Measurements from ENCODE around the gene KIDINS220. TPM values are rescaled to one million over a fixed set of nuclear protein-coding genes. Genes with fewer than 3 reads are reported as not detected.

Gene KIDINS220
- total and polyA plus RNA-seq, 9 of the 15 experiments (the other 6 are each of a cell fraction or from before 2014, with no cell fraction given): 15.2 to 48.0 (median 34.4) TPM

DNA sequence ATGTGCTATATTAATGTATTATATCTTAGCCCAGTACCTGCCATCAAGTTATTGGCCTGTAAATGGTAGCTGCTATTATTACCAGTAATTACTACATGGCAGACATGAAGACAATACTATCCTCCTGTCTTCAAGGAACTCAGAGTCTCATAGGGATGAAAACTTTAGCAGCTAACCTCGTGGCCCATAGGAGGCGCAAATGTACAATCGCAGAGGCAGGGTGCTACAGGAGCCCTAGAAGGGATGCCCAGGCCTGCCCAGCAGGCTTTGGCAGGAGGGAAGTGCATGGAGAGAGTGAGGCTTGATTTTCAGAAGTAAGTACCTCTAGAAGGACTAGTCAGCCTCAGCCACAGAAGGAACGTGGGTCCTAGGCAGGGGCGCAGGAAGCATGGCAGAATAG lies 44.7 kb upstream of the KIDINS220 start:
- Histone ChIP-seq H3K4me1 (replicated peaks in 1 of 2; ENCODE audit: control insufficient read depth in 2 of 2, insufficient read depth in 2 of 2, low read length in 2 of 2) (no peaks in the 10 kb centered on the region), H3K9ac (ENCODE audit: insufficient read depth in 1 of 2, low read depth in 2 of 2, low read length in 2 of 2) (no peak overlapping the region), H3K27ac (ENCODE audit: extremely low read depth, low read depth, low read length) (no peak overlapping the region), H3K27me3 (ENCODE audit: control insufficient read depth in 2 of 2, insufficient read depth in 2 of 2, low read length in 2 of 2) (no peaks in the 10 kb centered on the region), H3K79me2 (ENCODE audit: control insufficient read depth, insufficient read depth, low read length) (peaks cover 3% of the 10 kb centered on the region; the same call in 1 of the 3 replicates), H3K4me3 (no peak overlapping the region), H4K20me1 (replicated peaks; ENCODE audit: control insufficient read depth, insufficient read depth, low read length) (no peaks in the 10 kb centered on the region), H3K9me1 (ENCODE audit: control insufficient read depth, insufficient read depth, low read length) (no peaks in the 10 kb centered on the region), H3K36me3 (ENCODE audit: control insufficient read depth, insufficient read depth, low read length) (peaks cover 67% of the 10 kb centered on the region), H3K9me3 (replicated peaks; ENCODE audit: control insufficient read depth, insufficient read depth, low read depth, low read length) (no peaks in the 10 kb centered on the region), H2AFZ (ENCODE audit: low read depth, low read length) (no peak overlapping the region), H3K4me2 (ENCODE audit: insufficient read depth, low read length) (no peak overlapping the region)
- intact Hi-C loops (cut with micrococcal nuclease): no loop called here
- no peak for FAIRE-seq
- ATAC-seq: peak; percentile 74
- DNase-seq (ENCODE audit: extremely low read depth in 1 of 4, low spot score in 3 of 4): peak in 2 of 4 experiments; percentile 26 to 41
- CTCF ChIA-PET (ENCODE audit: low intra/inter-chr PET ratio): no interaction called here
- TF ChIP-seq ZFP1 (CRISPR knock-in tag; IDR thresholded peaks at IDR 0.05) (no peak), TRIM24 (IDR thresholded peaks at IDR 0.05) (no peak), BRCA1 (IDR thresholded peaks at IDR 0.05) (no peak), BRCA1 (CRISPR knock-in tag; IDR thresholded peaks at IDR 0.05) (no peak), RAD21 (CRISPR knock-in tag; conservative IDR thresholded peaks at IDR 0.05 in 1 of 2, IDR thresholded peaks at IDR 0.05 in 1 of 2) (peak in 1 of 2 experiments; percentile 60; a peak in 2 of 4 replicates), MNT (conservative IDR thresholded peaks at IDR 0.05) (no peak), SMC3 (conservative IDR thresholded peaks at IDR 0.05; ENCODE audit: insufficient read depth, low read depth, low read length) (0 out of 2 replicates have a peak, but pooled peaks have one; percentile 16)
- TF ChIP-seq, protein P1, sequence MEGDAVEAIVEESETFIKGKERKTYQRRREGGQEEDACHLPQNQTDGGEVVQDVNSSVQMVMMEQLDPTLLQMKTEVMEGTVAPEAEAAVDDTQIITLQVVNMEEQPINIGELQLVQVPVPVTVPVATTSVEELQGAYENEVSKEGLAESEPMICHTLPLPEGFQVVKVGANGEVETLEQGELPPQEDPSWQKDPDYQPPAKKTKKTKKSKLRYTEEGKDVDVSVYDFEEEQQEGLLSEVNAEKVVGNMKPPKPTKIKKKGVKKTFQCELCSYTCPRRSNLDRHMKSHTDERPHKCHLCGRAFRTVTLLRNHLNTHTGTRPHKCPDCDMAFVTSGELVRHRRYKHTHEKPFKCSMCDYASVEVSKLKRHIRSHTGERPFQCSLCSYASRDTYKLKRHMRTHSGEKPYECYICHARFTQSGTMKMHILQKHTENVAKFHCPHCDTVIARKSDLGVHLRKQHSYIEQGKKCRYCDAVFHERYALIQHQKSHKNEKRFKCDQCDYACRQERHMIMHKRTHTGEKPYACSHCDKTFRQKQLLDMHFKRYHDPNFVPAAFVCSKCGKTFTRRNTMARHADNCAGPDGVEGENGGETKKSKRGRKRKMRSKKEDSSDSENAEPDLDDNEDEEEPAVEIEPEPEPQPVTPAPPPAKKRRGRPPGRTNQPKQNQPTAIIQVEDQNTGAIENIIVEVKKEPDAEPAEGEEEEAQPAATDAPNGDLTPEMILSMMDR (IDR thresholded peaks at IDR 0.05 in 2 of 3, conservative IDR thresholded peaks at IDR 0.05 in 1 of 3; ENCODE audit: insufficient read depth in 2 of 3, low read depth in 1 of 3, low read length in 3 of 3): peak; percentile 44 to 51 (median 44)
- in situ Hi-C loops (cut with MboI): no loop called here
- 99% methylated on average over 5 of the region's 5 CpGs for WGBS (ENCODE audit: insufficient coverage, low coverage, missing lambda C conversion rate)
- BruUV-seq (replicated peaks): no TSS peak
- POLR2A ChIA-PET: interaction anchor here (1.0 kb wide), 1 partner anchor 9 kb away, joined by 4 read pairs; no protein-coding TSS in a partner anchor

Measured in K562 (cell line).